HG02973 (cell line): ENCODE data around the gene TCOF1.

Experiments used
- ATAC-seq: cut with Tn5 transposase; IDR thresholded peaks from one replicate; pipeline ENCODE4 v1.9.1; 2021; ENCODE audit warnings: moderate library complexity; ENCODE audit not compliant: unreplicated experiment

TCOF1 gene

DNA sequence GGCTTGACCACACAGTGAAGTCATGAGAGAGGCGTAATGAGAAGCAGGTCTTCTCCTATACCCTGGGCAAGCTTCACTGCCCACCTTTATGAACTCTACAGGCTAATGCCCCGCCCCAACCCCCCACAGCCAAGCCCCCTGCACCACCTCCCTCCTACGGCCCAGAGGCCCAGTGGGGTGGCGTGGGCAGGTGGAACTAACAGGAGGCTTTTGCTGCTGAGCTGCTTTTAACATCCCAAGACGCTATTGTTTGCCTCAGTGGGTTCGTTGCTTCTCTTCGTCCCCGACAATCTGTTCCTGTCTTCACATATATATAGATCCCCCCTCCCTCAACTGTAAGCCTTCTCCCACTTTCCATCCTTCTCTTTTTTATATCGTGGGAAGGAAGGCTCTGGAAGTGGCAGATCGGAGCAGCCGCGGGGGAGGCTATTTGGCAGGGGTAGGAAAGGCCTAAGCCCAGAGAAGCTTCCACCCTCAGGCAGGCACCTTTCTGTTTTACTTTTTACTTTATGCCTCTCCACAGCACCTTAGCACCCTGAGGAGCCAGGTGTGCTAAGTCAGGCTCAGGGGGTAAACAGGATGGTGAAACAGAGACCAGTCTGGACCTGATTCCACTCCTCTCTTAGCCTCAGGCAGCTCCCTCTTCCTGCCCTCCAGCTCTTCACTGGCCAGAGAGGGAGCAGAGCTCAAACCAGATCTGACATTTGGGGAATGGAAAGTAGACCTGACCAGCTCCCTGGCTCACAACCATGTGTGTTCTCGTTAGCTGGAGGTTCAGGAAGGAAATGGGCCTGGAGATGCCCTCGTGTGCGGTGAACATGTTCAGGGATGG, 28.7 kb downstream of the TCOF1 start:
- ATAC-seq: no peak

DNA sequence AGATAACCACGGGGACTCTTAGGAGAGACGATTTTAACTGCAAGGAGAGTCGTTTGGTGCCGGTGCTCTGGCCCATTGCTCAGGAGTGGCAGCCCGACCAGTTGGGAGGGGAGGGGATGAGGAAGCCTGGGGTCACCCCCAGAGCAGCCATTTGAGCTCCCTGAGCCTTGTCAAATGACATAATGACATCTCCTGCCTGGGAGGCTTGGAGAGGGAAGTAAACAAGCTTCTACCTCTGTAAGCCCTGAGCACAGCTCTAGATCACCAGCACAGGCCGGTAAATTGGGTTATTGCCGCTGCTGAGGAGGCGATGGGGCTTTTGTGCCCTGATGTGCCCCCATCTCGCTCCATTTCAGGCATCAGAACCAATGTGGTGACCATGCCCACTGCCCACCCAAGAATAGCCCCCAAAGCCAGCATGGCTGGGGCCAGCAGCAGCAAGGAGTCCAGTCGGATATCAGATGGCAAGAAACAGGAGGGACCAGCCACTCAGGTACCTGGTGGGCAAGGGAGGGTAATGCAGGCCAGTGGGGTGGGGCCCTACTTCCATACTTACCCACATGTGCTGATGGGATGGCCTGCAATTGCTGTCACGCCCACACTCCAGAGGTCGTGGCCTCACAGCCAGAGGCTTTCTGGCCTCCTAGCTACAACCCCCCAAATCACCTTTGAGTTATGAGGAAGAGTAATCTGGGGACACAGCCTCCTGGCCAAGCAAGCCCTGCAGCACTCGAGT, 32.2 kb downstream of the TCOF1 start:
- no peak for ATAC-seq

DNA sequence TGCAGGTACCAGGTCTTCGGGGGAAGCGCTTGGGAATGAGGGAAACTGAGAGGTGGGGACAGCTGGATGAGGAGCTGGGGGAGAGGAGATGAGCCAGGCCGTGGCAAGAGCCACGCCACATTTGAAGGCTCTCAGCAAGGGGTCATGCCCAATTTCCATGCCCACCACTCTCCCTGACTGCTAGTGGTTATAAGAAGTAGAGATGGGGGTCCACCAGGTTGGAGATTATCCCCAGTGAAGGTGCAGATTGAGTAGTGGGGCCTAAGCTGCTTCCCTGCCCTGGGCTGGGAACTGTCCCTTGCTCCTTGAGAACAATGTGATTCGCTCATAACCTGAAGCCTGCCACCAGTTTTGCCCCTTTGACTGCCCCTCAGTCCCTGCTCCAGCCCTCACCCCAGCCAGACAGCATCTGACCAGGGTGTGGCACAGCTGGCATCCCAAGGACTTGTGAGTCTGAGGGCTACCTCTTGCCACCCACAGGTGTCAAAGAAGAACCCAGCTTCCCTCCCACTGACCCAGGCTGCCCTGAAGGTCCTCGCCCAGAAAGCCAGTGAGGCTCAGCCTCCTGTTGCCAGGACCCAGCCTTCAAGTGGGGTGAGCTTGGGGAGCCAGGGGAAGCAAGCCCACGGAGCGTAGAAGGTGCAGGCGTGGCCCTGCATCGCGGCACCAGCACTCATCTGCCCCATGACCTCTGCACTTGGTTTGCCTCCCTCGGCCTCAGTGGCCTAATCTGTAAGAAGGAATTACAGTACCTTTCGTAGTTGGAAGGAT, 33.8 kb downstream of the TCOF1 start:
- ATAC-seq: no peak

DNA sequence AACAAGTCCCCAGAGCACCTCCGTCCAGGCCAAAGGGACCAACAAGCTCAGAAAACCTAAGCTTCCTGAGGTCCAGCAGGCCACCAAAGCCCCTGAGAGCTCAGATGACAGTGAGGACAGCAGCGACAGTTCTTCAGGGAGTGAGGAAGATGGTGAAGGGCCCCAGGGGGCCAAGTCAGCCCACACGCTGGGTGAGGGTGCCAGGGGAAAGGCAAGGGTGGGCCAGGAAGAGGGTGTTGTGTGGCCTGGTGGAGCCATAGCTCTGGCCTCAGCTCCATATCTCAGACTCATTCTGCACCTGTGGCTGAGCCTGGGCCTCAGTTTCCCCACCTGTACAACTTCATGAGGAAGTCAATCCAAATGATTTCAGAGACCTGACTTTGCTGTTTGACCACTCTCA, 34.5 kb downstream of the TCOF1 start:
- no peak for ATAC-seq

DNA sequence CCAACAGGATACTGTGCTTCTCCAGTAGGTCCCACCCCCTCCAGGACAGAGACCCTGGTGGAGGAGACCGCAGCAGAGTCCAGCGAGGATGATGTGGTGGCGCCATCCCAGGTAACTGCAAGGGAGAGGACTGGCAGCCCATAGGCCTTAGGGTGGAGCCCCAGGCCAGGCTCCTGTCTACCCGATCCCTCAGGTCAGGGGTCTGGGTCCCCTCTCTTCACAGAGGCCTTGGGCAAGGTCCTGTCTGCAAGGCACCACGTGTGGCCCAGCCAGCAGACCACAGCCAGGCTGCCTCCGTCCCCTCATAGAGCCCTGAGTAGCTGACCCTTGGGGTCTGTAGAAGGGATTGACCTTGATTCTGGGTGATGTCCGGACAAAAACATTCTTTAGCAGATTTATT, 35.2 kb downstream of the TCOF1 start:
- ATAC-seq: no peak

DNA sequence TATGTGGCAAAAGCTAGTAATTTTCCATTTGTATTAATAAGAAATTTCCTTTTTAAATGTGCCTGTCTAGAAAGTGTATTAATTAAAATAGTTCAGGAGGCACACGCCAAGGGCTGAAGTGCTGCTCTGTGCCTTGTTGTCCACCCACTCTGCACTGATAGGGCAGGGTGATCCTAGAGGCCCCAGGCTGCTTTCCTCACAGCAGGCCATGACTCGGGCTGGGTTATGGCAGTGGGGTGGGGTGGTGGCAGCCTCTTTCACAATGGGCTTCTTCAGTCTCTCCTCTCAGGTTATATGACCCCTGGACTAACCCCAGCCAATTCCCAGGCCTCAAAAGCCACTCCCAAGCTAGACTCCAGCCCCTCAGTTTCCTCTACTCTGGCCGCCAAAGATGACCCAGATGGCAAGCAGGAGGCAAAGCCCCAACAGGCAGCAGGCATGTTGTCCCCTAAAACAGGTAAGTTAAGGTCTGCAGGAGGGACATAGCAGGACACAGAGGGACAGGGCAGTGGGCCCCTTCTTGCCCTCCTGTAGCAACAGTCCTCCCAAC, 35.7 kb downstream of the TCOF1 start:
- no peak for ATAC-seq

DNA sequence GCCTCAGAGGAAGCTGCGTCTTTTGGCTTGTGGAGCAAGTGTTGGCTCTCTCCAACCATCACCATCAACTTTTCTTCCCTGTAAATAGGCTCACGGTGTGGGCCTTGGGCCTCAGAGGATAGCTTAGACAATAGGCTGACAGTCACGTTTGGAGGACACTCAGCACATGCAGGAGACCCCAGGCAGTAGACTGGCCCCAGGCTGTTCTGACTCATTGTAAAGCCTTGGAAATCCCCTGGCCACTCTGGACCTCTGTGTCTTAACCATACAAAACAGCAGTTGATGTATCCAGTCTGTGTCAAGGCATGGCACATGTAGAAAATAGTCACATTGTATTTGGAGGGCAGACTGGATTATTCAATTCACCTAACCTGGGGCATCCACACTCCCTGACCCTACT, 36.6 kb downstream of the TCOF1 start:
- ATAC-seq: no peak

DNA sequence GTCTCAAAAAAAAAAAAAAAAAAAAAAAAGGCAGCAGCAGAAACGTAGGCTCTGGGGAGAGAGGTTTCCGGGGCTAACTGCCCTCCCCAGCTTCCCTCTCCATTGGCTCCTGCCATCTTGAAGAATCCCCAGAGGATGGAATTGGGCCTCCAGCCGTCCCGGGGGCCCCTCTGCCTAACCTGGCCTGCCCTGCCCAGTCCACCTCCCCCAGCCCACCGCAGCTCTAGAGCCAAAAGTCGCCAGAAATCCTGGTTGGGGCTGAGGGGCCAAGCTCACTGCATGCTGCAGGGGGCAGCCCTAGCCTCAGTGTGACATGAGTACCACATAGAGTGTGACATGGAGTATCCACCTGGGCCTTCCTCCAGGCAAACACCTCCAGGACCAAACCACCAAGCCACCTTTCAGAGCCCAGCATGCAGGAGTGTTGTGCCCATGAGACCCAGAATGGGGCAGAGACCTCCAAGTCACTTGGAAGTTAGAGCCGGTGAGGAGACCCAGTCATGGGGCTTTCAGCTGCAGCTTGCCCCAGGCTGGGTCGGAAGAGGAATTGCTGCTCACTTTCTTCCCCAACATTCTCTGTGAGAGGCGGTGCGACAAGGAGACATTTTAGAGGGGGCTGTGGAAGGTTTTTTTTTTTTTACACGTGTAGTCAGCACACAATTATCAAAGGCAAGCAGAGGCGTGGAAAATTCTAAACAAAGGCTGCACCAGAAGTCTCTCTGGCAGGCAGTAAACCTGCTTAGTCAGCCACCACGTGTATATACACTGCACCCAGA, 37.6 kb downstream of the TCOF1 start:
- ATAC-seq: no peak

DNA sequence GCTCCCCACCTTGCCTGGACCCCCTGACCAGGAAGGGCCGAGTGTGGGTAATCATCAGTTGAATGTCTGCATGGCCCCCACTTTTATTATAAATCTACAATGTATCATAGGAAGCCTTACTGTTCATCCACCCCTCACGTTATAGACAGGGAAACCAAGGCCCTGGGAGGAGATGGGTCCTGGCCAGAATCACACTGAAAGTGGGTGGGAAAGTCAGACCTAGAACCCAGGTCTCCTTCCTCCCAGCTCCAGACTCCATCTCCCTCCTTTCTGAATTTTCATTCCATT, 38.1 kb downstream of the TCOF1 start:
- no peak for ATAC-seq

DNA sequence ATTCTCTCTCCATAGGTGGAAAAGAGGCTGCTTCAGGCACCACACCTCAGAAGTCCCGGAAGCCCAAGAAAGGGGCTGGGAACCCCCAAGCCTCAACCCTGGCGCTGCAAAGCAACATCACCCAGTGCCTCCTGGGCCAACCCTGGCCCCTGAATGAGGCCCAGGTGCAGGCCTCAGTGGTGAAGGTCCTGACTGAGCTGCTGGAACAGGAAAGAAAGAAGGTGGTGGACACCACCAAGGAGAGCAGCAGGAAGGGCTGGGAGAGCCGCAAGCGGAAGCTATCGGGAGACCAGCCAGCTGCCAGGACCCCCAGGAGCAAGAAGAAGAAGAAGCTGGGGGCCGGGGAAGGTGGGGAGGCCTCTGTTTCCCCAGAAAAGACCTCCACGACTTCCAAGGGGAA, 38.8 kb downstream of the TCOF1 start:
- ATAC-seq: no peak

DNA sequence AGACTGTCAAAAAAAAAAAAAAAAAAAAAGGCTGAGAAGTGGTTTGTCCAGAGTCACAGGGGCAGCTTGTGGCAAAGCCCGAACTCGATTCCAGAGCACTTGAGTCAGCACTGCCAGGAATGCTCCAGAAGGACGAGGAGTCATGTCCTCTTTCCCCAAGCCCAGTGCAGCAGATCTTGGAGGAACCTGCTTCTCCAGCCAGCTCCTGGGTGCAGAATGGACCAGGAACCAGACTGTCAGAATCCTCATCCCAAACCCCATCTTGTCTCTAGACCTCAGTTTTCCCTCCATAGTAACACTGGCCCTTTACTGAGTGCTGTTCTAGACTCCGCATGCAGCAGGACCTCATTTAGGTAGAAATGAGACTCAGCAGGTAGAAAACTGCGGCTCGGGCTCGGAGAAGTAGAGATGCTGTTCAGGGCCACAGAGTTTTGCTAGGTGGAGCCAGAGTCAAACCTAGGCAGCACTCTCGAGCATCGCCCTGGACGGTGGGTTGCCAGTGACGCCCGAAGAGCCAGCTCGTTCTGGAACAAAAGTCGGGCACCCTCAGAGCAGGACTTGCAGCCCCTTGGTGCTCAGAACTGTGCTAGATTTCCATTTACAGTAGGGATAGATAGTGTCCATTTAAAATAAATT, 39.8 kb downstream of the TCOF1 start:
- no peak for ATAC-seq

DNA sequence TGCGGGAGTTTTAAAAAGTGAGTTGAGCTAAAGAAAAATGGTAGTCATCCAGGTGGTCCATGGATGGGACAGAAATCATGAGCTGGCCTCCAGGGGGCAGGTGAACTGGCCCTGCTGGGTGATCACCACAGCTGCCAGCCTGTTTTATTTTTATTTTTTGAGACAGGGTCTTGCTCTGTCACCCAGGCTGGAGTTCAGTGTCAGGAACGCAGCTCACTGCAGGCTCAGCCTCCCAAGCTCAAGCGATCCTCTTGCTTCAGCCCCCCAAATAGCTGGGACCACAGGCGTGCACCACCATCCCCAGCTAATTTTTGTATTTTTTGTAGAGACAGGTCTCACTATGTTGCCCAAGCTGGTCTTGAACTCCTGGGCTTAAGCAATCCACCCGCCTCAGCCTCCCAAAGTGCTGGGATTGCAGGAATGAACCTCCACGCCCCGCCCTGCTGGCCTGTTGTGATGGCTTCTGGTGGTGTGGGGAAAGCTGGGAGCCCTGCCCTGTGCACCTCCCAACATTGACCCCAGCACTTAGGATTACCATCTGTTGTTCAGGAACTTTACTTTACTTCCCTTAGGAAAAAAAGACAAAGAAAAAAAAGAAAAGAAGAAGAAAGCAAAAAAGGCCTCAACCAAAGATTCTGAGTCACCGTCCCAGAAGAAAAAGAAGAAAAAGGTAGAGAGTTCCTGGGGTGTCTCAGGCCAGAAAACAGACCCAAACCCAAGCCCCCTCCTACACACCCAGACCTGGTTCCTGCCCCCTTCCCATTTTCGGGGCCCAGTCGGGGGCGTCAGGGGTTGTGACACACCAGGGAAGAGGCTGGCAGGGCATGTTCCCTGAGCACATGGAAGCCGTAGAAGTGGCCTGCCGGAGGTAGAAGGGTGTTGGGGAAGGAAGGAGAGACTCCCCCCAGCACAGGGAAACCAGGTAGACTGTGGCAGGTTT, 40.6 kb downstream of the TCOF1 start:
- ATAC-seq: no peak

DNA sequence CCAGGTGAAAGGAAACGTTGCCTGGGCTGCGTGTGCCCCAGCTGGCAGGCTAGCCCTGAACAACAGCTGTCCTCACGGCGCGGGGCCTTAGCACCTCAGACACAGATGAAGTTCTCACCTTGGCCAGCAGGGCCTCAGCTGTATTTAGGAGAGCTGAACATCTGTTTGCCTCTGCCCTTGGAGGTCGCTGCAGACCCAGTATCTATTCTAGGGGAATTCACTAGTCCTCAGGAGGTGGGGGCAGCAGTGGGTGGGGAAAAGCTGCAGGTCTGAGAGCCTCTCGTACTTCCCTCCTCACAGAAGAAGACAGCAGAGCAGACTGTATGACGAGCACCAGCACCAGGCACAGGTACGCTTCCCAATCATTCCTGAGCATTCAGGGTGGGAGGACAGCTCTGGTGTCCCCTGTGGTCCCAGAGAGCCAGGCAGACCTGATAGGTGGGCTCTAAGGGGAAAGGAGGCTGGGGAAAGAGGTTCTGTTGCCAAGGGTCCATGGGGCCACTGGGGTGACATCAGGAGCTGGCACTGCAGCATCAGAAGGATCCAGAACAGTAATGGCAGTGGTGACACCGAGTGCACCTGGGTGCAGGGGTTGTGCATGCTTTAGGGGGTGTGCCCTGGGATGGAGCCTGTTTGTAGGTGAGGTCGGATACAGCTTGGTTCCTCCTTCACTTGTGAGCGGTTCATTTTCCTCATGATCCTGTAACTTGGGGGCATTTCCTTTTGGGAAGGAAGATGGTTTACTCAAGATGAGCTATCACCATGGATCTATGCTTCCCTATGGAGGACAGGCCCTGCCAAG, 41.4 kb downstream of the TCOF1 start:
- ATAC-seq: peak; percentile 63

DNA sequence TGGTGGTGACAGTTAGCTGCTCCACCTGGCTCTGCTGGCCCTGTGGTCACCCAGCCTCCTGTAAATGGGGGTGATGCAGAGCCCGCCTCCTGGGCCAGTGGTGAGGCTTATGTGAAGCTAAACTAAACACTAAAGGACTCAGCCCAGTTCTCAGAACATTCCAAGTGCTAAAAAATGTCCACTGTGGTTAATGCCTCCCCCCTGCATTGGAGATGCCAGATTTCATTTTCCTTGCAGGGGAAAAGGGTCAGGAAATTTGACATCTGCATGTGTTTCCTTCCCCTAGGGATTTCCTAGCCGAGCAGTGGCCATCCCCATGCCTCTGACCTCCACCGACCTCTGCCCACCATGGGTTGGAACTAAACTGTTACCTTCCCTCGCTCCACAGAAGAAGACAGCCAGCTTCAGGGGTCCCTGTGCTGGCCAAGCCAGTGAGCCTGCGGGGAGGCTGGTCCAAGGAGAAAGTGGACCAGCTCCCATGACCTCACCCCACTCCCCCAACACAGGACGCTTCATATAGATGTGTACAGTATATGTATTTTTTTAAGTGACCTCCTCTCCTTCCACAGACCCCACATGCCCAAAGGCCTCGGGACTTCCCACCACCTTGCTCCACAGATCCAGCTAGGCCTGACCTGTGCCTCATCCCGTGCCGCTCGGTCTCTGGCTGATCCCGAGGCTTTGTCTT, 42.2 kb downstream of the TCOF1 start:
- ATAC-seq: no peak

DNA sequence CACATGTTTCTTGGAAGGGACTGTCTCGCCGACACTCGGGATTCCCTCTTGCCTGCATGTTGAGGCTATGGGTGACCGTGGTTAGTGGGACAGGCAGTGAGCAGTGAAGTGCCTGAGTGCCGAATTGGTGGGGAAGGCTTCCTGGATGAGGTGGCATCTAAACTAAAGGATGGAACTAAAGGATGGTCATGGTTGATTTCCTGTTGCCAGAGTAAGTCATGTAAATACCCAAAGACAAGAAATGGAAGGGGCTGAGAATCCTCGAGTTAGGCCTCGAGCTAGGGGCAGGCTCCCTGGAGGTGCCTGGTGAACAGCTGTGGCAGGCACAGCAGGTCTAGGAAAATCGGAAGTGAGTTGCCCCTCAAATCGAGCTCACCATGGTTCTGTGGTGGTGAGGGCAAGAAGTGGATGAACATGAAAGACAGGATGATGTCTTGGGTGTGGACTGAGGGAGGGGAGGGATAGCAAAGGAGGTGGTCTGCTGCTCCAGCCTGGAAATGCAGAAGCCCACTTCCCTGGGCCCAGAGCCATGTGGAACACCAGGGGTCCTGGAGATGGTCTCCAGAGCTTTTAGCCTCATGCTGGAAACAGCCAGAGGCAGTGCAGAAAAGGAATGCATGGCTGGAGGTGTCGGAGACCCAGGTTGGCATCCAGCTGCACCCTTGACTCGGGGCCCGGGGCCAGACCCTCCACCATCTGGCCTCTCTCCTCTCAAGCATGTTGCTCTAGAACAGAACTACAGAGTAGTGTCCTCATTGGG, 43.0 kb downstream of the TCOF1 start:
- ATAC-seq: no peak

DNA sequence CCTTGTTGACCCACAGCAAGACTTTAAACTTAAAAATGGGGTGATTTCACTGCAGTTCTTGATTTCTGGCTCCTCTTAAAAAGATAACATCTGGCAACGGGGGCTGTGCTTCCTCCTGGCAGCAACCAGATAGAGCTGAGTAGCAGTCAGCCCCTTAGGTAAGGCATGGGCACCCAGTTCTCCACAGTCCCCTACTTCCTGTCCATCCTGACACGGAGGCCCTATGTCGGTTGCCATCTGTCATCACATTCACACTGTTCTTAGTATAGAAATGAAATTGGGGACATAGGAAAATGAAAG, 43.5 kb downstream of the TCOF1 start:
- ATAC-seq: no peak
